Esophagus muscularis mucosa (tissue), 3 donors: ENCODE measurements around the gene DIP2C.

ENCODE experiments used
- CTCF ChIP-seq, 3 experiments: fragments of 200-600 bp in 2 of 3; fragments of 450-650 bp in 1 of 3; sonication (generic) in 2 of 3; IDR thresholded peaks; one replicate each; pipeline ENCODE4 v1.5.1; 2017 to 2019; ENCODE audit warnings: antibody characterized with exemption in 3 of 3, mild to moderate bottlenecking in 2 of 3, moderate library complexity in 1 of 3
- POLR2AphosphoS5 ChIP-seq, 2 donors: sonication (generic); formaldehyde crosslinking; IDR thresholded peaks; one replicate each; pipeline ENCODE4 v1.6.1; 2017; ENCODE audit warnings: antibody characterized with exemption in 2 of 2

DNA sequence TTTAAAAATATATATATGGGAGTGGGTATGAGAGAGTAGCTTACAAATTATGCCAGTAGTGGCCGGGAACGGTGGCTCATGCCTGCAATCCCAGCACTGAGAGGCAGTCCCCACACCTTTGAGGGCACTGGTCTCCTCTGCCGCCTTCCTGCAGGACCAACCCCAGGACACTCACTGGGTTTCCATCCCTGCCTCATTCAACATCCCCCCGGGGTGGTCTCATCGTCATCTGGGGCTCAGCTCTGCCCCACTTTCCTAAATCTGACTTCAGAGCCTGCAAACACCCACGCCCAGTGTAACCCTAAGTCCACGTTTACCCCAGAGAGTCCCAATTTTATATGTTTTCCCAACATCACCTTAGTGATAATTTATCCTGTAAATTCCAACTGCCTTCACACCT lies 96.5 kb downstream of the DIP2C start:
- TF ChIP-seq POLR2AphosphoS5 (IDR thresholded peaks at IDR 0.05) (no peak), CTCF (IDR thresholded peaks at IDR 0.05) (no peak)
